HL-60 (cell line): ENCODE results near the gene ATP1A1.

ENCODE experiments used
- DNase-seq, 2 experiments: peaks; one replicate each; pipeline ENCODE4 v3.0.0-alpha.2; 2010 to 2020; ENCODE audit warnings: low read depth in 1 of 2, low spot score in 1 of 2
- H3K27ac ChIP-seq: fragments of 250-450 bp; sonication (Bioruptor Pico); replicated peaks from 2 replicates; pipeline ENCODE4 v1.5.1; 2020; ENCODE audit warnings: mild to moderate bottlenecking, moderate library complexity
- H3K27me3 ChIP-seq: fragments of 250-450 bp; sonication (Bioruptor Pico); 2 replicates; pipeline ENCODE4 v1.5.1; 2021; ENCODE audit warnings: mild to moderate bottlenecking, moderate library complexity; ENCODE audit not compliant: insufficient read depth, poor library complexity, severe bottlenecking
- H3K4me3 ChIP-seq: replicated peaks from 2 replicates; pipeline ENCODE4 v1.5.1; 2011; ENCODE audit warnings: mild to moderate bottlenecking, control low read depth, low read length; ENCODE audit not compliant: insufficient read depth
- CTCF ChIP-seq: IDR thresholded peaks from one replicate; pipeline ENCODE4 v1.5.1; 2011; ENCODE audit warnings: low read length, control low read depth, inconsistent platforms; ENCODE audit not compliant: insufficient read depth
- GABPA ChIP-seq: IDR thresholded peaks from 2 replicates; pipeline ENCODE4 v1.6.1; 2012; ENCODE audit warnings: low read depth
- POLR2AphosphoS5 ChIP-seq: IDR thresholded peaks from 2 replicates; pipeline ENCODE4 v1.6.1; 2012; ENCODE audit warnings: low read depth
- REST ChIP-seq: IDR thresholded peaks from 2 replicates; pipeline ENCODE4 v1.6.1; 2012; ENCODE audit warnings: low read depth; ENCODE audit not compliant: insufficient replicate concordance
- SPI1 ChIP-seq: IDR thresholded peaks from 2 replicates; pipeline ENCODE4 v1.6.1; 2012; ENCODE audit warnings: low read depth, mild to moderate bottlenecking, borderline replicate concordance

The ATP1A1 gene

GRCh38 chr1:116393792-116394191 lies 20.7 kb downstream of the ATP1A1 start:
- TF ChIP-seq CTCF = no peak
- TF ChIP-seq REST = no peak
- no peak for TF ChIP-seq GABPA
- no peak for TF ChIP-seq SPI1
- no peak for TF ChIP-seq POLR2AphosphoS5
- no peak overlapping the region for H3K4me3 ChIP-seq
- H3K27ac ChIP-seq = no peak overlapping the region
- H3K27me3 ChIP-seq = no peaks in the 10 kb centered on the region
- DNase-seq = no peak

- no peak for TF ChIP-seq SPI1
- TF ChIP-seq REST = no peak
- TF ChIP-seq CTCF = no peak
- TF ChIP-seq POLR2AphosphoS5 = no peak
- TF ChIP-seq GABPA = no peak
- Histone ChIP-seq H3K4me3 (no peak overlapping the region), H3K27me3 (no peaks in the 10 kb centered on the region), H3K27ac (no peak overlapping the region)
- no peak for DNase-seq
Measured at GRCh38 chr1:116394270-116394669, 21.2 kb downstream of the ATP1A1 start.

- TF ChIP-seq SPI1 (no peak), POLR2AphosphoS5 (no peak), CTCF (no peak), GABPA (no peak), REST (no peak)
- DNase-seq = no peak
Measured at GRCh38 chr1:116396769-116397168, 23.7 kb downstream of the ATP1A1 start.

More at GRCh38 chr1:116396769-116397168, 23.7 kb downstream of the ATP1A1 start:
- no peaks in the 10 kb centered on the region for H3K27me3 ChIP-seq
- H3K4me3 ChIP-seq = no peak overlapping the region
- no peak overlapping the region for H3K27ac ChIP-seq
